Glomerular endothelial cell (primary cell): ENCODE measurements around the gene CLIP1. TPM values are rescaled to one million over a fixed set of nuclear protein-coding genes. Genes with fewer than 3 reads are reported as not detected.

Source experiments
- DNase-seq: peaks from one replicate; pipeline ENCODE4 v3.0.0-alpha.2; 2011; ENCODE audit warnings: low read depth, low spot score; ENCODE audit errors: extremely low read depth
- total RNA-seq: library from RNA; depleted of rRNA; stranded (reverse); fragments of >200 nt; gene quantifications from 2 replicates; pipeline ENCODE4 v1.2.3, GENCODE V29; 2015

CLIP1 gene
- total RNA-seq, 1 donor from 2014 or later = 85.6 TPM

- DNase-seq = no peak
Observed at GRCh38 chr12:122322501-122322900, 100.0 kb downstream of the CLIP1 start.

DNA sequence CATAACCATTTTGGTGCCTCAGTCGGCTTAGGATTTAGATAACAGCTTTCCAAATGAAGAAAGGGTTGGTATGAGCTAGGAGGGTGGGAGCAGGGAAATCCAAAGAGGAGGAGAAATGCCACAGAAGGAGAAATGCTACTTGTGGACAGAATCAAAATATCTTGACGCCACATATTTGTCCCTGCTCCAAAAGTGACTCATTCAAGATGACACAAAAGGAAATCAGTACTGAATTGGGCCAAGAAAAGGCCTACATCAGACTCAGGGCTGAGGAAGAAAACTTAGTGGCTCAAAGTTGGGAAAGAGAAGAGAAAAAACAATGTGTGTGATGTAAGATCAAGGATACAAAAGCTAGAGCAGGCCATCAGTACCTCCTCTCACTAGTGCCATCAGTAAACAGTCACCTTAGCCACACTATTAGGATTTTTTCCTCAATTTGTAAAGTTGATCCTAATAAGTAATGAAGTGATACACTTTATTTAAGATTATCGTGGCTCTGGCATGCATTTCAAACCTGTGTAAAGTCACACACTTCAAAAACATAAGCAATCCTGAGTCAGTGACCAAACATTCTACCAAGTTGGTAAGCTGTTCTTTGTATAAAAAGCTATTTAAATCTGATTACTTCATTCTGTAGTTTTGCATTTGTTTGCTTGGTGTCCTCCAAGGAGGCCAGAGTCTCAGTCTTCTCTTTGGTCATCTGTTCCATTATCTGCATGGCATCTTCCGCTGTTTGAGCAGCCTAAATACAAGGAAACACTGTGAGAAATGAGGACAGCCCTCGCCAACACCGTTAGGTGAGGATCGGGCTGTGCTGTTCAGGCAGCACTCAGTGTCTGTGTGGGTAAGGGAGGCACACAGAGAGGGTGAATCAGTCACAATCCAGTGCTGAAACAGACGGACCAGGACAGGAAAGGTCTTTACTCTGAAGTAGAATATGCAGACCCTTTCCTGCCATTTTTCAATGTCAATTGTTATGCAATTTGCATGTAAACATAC, 103.6 kb downstream of the CLIP1 start:
- DNase-seq = no peak

DNA sequence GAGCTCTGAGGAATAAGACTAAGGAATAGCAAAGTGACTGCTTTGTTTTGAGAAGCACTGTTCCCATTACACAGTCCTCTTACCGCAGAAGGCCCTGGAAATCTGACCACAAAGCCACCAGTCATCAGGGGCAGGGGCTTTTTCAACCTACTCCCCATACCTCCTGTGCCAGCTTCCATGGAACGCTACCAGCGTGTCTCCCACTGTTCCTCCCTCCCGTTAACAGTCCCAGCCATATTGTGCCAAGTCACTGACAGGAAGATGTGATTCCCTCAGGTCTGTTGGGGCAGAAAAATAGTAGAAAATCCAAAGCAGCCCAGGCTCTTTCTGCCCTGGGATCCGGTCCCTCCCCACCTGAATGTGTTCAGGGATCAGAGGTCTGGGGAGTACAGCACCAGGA, 109.5 kb downstream of the CLIP1 start:
- DNase-seq = no peak

- DNase-seq = no peak
Observed at GRCh38 chr12:122311696-122312095, 110.8 kb downstream of the CLIP1 start.

- DNase-seq = no peak
Observed at GRCh38 chr12:122310626-122311333, 111.7 kb downstream of the CLIP1 start.

DNA sequence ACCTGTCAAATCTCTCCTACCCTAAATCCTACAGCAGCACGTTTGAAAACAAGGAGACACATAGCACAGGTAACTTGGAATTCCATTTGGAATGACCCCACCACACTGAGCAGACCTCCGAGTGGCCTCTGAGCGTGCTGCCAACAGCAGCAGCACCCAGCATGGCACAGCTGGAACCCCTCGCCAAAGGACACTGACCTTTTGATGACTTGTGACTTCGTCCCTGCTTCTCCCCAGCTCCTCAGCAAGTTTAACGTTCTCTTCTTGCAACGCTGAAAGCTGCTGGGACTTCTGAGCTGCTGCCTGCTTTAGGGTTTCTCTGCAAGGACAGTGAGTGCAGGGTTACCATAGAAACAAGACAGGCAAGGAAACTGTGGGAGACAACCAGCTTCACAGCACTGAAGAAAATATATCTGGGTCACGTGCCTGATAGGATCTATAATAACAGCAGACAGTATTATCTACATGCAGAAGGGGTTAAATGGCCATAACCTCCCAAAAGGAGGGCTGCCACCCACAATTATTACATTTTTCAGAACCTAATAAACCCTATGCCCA, 112.8 kb downstream of the CLIP1 start:
- DNase-seq = no peak

DNA sequence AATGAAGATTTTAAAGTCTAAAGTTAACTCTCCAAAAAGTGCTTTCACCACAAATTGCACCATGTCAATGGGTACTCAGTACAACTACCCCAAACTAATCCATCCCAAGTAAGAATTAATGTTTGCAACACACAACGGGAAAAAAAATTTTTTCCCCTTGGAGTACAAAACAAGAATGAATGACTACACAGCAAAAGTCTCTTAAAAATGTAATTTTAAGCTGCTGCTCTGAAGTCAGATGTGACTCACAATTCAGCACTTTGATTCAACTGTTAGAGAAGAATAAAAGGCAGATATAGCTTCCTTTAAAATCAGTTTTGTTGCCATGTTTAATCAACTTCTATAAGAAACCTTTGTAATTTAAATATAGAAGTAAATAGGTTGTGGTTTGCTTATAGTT, 113.7 kb downstream of the CLIP1 start:
- DNase-seq = no peak

DNA sequence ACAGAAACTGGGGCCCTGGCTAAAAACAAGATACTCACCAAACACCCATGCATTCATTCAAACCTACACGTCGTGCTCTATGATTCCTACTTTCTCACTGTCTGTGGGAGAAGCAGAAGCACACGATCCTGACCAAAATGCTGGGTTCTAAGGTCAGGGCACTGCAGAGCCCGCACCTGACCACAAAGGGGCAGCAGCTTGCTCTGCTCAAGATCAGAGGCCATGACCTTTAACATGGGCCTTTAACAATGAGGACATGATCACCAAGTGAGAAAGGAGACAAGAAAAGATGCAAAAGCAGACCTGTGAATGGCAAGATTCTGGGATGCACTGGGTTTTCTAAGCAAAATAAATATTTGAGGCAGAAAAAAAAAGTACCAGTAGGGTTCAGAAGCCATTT, 116.1 kb downstream of the CLIP1 start:
- no peak for DNase-seq

DNA sequence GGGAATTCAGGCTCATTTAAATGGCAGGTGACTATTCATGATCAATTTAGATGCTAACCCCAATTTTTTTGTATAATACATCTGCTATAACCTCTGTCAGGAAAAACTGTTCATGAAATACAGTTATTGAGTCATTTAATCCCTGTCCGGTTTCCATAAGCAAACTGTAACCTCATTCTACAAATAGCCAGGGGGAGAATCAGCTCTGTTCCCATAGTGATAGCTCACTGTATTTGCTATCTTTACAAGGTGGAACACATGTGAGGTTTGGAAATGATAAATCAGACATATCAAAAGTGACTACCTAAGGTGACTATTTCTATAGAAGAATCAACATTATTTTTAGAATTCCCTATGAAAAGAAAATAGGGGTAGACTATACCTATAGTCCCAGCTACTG, 117.5 kb downstream of the CLIP1 start:
- DNase-seq = no peak

DNA sequence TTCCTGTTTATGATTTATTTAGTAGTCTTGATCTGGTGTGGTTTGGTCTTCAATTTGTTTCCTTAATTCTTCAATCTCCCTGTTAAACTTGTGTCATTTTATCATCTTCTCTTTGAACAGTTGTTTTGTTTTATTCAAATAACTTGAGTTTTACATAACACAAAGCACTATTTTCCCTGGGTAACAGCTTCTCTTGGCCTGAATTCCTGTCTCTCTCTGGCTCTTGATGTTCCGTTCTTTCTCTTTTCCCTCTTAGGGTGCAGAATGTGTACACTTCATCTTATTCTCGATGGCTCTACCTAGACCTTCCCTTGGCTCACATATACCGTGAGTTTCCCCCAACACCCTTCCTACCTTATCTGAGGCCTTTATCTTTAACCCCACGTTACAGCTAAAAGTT, 119.4 kb downstream of the CLIP1 start:
- DNase-seq = no peak

- DNase-seq = no peak
Observed at GRCh38 chr12:122298071-122298748, 124.3 kb downstream of the CLIP1 start.

GRCh38 chr12:122297494-122297893, 125.0 kb downstream of the CLIP1 start:
- DNase-seq = no peak

DNA sequence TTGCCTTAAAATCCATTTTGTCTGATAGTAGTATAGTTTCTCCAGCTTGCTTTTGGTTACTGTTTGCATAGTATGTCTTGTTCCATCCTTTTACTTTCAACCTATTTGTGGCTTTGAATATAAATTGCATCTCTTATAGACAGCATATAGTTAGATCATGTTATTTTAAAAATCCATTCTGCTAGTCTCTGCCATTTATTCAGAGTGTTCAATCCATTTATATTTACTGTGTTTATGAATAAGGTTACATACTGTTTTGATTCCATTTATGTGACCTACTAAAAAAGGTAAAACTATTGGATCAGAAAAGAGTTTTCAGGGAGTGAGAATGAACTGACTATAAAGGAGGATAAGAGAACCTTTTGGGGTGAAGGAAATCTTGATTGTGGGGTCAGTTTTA, 126.6 kb downstream of the CLIP1 start:
- no peak for DNase-seq

DNA sequence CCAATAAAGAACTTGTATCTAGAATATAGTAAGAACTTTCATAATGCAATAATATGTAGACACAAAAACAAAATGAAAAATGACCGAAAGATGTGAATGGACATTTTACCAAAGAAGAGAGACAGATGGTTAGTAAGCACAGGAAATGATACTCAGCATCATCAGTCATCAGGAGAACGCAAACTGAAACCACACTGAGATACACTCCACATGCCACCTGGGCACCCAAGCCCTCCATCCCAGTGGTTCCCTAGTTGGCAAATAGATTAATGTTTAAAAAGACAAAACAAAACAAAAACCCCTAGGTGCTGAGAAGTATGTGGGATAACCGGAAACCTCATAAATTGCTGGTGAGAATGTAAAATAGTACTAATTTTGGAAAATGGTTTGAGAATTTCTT, 129.4 kb downstream of the CLIP1 start:
- no peak for DNase-seq

DNA sequence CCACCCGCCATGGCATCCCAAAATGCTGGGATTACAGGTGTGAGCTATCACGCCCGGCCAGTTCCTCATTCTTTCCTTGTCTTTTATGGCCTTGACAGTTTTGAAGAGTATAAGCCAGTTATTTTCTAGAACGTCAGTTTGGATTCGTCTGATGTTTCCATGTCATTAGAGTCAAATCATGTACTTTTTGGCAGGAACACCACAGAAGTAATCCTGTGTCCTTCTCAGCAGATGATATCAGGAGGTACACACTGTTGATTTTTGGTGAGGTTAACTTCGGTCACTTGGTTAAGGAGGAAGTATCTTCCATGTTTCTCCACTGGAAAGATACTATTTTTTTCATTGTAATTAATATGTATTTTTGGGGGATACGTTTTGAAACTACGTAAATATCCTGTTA, 131.0 kb downstream of the CLIP1 start:
- no peak for DNase-seq

GRCh38 chr12:122283680-122284079, 138.8 kb downstream of the CLIP1 start:
- no peak for DNase-seq

DNA sequence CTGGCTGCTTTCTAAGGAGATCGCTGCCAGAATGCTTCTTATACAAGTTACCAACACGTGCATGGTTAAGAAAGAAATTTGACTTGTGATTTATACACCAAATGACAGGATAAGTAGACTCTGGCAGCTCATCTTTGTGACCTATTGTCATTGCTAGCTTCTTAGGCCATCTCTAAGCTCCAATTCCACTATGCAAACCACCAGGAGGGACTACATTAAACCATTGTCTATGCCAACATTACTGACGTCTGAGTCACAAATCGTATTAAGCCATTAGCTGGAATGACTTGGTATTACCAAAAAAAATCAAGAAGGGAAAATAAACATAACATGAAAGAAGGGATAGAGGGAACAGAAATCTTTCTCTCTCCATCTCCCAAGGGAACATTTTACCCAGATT, 140.4 kb downstream of the CLIP1 start:
- no peak for DNase-seq

GRCh38 chr12:122276242-122276641, 146.2 kb downstream of the CLIP1 start:
- DNase-seq = no peak

GRCh38 chr12:122275459-122275858, 147.0 kb downstream of the CLIP1 start:
- DNase-seq = no peak

DNA sequence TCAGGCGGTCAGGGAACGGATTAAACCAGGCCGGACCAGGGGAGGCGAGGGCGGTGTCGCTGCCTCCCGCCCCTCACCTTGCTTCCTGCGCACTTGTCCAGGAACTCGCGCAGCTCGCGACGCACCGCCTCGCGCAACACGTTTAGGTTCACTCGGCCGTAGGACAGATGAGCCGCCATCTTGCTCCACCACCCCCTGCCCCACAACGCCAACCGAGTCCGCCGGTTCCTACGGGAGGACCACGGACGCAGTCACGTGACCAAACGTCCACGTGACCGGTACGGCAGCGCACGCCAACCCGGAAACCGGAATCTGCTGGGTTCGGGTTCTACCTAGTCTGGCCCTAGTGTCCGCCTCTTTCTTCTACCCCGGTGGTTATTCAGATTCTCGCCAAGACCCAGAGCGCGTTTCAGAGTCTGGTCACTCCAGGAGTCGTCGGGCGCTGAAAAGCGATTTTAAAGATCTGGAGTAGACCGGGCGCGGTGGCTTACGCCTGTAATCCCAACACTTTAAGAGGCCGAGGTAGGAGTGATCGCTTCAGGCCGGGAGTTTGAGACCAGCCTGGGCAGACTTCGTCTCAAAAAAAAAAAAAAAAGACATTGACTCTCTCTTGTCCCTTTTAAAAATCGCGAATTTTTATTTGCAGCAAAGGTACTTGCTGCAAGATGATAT, 156.1 kb downstream of the CLIP1 start, which contains the start of gene VPS33A:
Gene VPS33A (minus strand): TSS at position 265 of the 672 bp plus-strand sequence. CDS start 86 bp downstream, at position 179.
- DNase-seq = peak; percentile 91
